WERI-Rb-1 (cell line): ENCODE results near the gene TTC28.

Experiments used
- DNase-seq: peaks from one replicate; pipeline ENCODE4 v3.0.0-alpha.2; 2020
- H3K27ac ChIP-seq: fragments of 250-450 bp; sonication (Bioruptor Pico); 2 replicates; pipeline ENCODE4 v1.5.1; 2020; ENCODE audit warnings: mild to moderate bottlenecking, moderate library complexity
- H3K27me3 ChIP-seq: fragments of 250-450 bp; sonication (Bioruptor Pico); 2 replicates; pipeline ENCODE4 v1.5.1; 2021; ENCODE audit warnings: mild to moderate bottlenecking, low read depth, moderate library complexity; ENCODE audit not compliant: insufficient read depth, severe bottlenecking
- H3K36me3 ChIP-seq: fragments of 250-450 bp; sonication (Bioruptor Pico); 2 replicates; pipeline ENCODE4 v1.5.1; 2020; ENCODE audit warnings: mild to moderate bottlenecking, moderate library complexity
- H3K4me3 ChIP-seq: 2 replicates; pipeline ENCODE4 v1.5.1; 2011; ENCODE audit warnings: low read depth, mild to moderate bottlenecking, control low read depth, low read length
- H3K9me3 ChIP-seq: fragments of 250-450 bp; sonication (Bioruptor Pico); 2 replicates; pipeline ENCODE4 v1.5.1; 2021; ENCODE audit warnings: mild to moderate bottlenecking, moderate library complexity; ENCODE audit not compliant: severe bottlenecking
- TF ChIP-seq, protein P1 (sequence below): IDR thresholded peaks from 2 replicates; pipeline ENCODE4 v1.5.1; 2011; ENCODE audit warnings: low read depth, mild to moderate bottlenecking, control low read depth, inconsistent platforms, low read length

Gene TTC28

GRCh38 chr22:28004021-28004420 is 675.6 kb downstream of the TTC28 start:
- Histone ChIP-seq H3K4me3 (no peak overlapping the region), H3K36me3 (peaks cover 2% of the 10 kb centered on the region; the same call in 1 of the 2 replicates), H3K9me3 (no peaks in the 10 kb centered on the region), H3K27ac (no peak overlapping the region), H3K27me3 (no peaks in the 10 kb centered on the region)
- no peak for DNase-seq
- TF ChIP-seq, protein P1, sequence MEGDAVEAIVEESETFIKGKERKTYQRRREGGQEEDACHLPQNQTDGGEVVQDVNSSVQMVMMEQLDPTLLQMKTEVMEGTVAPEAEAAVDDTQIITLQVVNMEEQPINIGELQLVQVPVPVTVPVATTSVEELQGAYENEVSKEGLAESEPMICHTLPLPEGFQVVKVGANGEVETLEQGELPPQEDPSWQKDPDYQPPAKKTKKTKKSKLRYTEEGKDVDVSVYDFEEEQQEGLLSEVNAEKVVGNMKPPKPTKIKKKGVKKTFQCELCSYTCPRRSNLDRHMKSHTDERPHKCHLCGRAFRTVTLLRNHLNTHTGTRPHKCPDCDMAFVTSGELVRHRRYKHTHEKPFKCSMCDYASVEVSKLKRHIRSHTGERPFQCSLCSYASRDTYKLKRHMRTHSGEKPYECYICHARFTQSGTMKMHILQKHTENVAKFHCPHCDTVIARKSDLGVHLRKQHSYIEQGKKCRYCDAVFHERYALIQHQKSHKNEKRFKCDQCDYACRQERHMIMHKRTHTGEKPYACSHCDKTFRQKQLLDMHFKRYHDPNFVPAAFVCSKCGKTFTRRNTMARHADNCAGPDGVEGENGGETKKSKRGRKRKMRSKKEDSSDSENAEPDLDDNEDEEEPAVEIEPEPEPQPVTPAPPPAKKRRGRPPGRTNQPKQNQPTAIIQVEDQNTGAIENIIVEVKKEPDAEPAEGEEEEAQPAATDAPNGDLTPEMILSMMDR = no peak

GRCh38 chr22:28002863-28003565 is 676.6 kb downstream of the TTC28 start:
- no peak overlapping the region for H3K27ac ChIP-seq
- H3K4me3 ChIP-seq = no peak overlapping the region
- DNase-seq = no peak

DNA sequence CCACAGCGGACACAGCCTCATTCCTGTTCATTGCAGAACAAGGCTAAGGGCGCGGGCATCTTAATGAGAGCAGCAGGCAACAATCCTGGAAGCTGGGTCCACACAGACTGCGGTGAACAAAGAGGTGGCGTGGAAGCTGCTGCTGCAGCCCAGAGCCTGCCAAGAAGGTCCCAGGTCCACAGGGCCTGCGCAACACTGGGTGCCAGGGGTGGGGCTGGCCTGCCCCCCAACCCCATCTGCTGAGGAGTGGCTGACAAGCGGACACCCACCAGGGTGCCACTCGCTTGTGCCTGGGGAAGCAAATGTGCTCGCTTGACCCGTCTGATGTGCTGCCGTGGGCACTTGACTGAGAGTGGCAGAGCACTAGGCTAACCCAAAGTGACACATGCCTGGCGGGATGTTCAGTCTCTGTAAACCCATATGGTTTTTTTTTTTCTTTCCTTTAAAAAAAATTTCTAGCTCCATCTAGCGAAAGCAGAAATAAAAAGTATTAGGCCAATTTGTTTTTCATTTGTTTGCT is 677.4 kb downstream of the TTC28 start:
- no peak for DNase-seq
- peaks cover 3% of the 10 kb centered on the region; the same call in 1 of the 2 replicates for H3K36me3 ChIP-seq
- no peak overlapping the region for H3K4me3 ChIP-seq
- H3K27ac ChIP-seq = no peak overlapping the region
- TF ChIP-seq, protein P1 = no peak
- no peaks in the 10 kb centered on the region for H3K27me3 ChIP-seq
- no peaks in the 10 kb centered on the region for H3K9me3 ChIP-seq

More at GRCh38 chr22:28002863-28003565, 676.6 kb downstream of the TTC28 start:
- Histone ChIP-seq H3K9me3 (no peaks in the 10 kb centered on the region), H3K27me3 (no peaks in the 10 kb centered on the region), H3K36me3 (peaks cover 3% of the 10 kb centered on the region)
- TF ChIP-seq, protein P1 = no peak

- no peak overlapping the region for H3K27ac ChIP-seq
- TF ChIP-seq, protein P1 = no peak
- no peaks in the 10 kb centered on the region for H3K9me3 ChIP-seq
- no peaks in the 10 kb centered on the region for H3K27me3 ChIP-seq
- no peak overlapping the region for H3K4me3 ChIP-seq
- no peak for DNase-seq
- peaks cover 3% of the 10 kb centered on the region; the same call in 1 of the 2 replicates for H3K36me3 ChIP-seq
Measured at GRCh38 chr22:28001171-28001835, 678.3 kb downstream of the TTC28 start.

DNA sequence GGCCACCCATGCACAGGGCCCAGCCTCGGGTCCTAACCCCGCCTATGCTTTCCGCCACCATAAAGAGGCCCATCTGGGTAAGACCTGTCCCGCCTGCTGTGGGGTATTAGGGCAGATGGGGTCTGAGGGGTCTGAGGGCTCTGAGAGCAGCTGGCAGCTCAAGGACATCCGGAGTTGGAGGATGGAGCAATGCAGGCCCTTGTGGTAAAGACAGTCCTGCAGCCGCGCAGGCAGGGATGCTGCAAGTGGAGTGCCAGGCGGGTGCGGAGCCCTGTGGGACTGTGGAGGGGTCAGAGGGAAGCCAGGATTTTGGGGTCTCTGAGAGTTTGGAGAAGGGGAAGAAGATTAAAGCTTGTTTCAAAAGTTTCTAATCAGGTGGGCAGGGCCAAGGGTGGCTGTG is 679.3 kb downstream of the TTC28 start:
- DNase-seq = no peak
- Histone ChIP-seq H3K27ac (no peak overlapping the region), H3K36me3 (peaks cover 3% of the 10 kb centered on the region), H3K9me3 (no peaks in the 10 kb centered on the region), H3K4me3 (no peak overlapping the region), H3K27me3 (no peaks in the 10 kb centered on the region)
- TF ChIP-seq, protein P1 = no peak
